Type B pancreatic cell (in vitro differentiated cells): Measurements from ENCODE around the gene STOML3. TPM values are rescaled to one million over a fixed set of nuclear protein-coding genes. Genes with fewer than 3 reads are reported as not detected.

Experiments used
- DNase-seq: peaks from one replicate; pipeline ENCODE4 v3.0.0; 2021; ENCODE audit warnings: mixed read lengths; ENCODE audit not compliant: unreplicated experiment; ENCODE audit errors: extremely low spot score
- H3K27ac Mint-ChIP-seq: 2 replicates; pipeline ENCODE4 v1.8.0; 2021; ENCODE audit warnings: mild to moderate bottlenecking, mixed read lengths
- H3K27me3 Mint-ChIP-seq: 2 replicates; pipeline ENCODE4 v1.8.0; 2021; ENCODE audit warnings: mixed read lengths
- H3K36me3 Mint-ChIP-seq: 2 replicates; pipeline ENCODE4 v1.8.0; 2021; ENCODE audit warnings: mixed read lengths
- H3K4me1 Mint-ChIP-seq: one replicate; pipeline ENCODE4 v1.8.0; 2021; ENCODE audit warnings: mixed read lengths; ENCODE audit not compliant: unreplicated experiment
- H3K4me3 Mint-ChIP-seq: 2 replicates; pipeline ENCODE4 v1.8.0; 2021; ENCODE audit warnings: mild to moderate bottlenecking, mixed read lengths
- H3K9me3 Mint-ChIP-seq: 2 replicates; pipeline ENCODE4 v1.8.0; 2021; ENCODE audit warnings: mixed read lengths
- total RNA-seq: library from RNA; stranded (reverse); gene quantifications from 2 replicates; pipeline ENCODE4 v1.2.1, GENCODE V29; 2021; ENCODE audit warnings: low replicate concordance
- TF ChIP-seq, protein P1 (sequence below): fragments of 200-600 bp; sonication (generic); conservative IDR thresholded peaks from 2 replicates; pipeline ENCODE4 v1.5.0; 2021; ENCODE audit warnings: antibody characterized with exemption, mild to moderate bottlenecking

Gene STOML3
- total RNA-seq, 1 donor from 2014 or later = 0.56 TPM

GRCh38 chr13:38952827-38953226, 37.8 kb downstream of the STOML3 start:
- TF ChIP-seq, protein P1, sequence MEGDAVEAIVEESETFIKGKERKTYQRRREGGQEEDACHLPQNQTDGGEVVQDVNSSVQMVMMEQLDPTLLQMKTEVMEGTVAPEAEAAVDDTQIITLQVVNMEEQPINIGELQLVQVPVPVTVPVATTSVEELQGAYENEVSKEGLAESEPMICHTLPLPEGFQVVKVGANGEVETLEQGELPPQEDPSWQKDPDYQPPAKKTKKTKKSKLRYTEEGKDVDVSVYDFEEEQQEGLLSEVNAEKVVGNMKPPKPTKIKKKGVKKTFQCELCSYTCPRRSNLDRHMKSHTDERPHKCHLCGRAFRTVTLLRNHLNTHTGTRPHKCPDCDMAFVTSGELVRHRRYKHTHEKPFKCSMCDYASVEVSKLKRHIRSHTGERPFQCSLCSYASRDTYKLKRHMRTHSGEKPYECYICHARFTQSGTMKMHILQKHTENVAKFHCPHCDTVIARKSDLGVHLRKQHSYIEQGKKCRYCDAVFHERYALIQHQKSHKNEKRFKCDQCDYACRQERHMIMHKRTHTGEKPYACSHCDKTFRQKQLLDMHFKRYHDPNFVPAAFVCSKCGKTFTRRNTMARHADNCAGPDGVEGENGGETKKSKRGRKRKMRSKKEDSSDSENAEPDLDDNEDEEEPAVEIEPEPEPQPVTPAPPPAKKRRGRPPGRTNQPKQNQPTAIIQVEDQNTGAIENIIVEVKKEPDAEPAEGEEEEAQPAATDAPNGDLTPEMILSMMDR = no peak
- DNase-seq = no peak
- Mint-ChIP-seq H3K4me1 (peaks cover 3% of the 10 kb centered on the region), H3K9me3 (peaks cover 8% of the 10 kb centered on the region), H3K4me3 (no peak overlapping the region), H3K27me3 (peaks cover 4% of the 10 kb centered on the region), H3K36me3 (no peaks in the 10 kb centered on the region), H3K27ac (no peak overlapping the region)

DNA sequence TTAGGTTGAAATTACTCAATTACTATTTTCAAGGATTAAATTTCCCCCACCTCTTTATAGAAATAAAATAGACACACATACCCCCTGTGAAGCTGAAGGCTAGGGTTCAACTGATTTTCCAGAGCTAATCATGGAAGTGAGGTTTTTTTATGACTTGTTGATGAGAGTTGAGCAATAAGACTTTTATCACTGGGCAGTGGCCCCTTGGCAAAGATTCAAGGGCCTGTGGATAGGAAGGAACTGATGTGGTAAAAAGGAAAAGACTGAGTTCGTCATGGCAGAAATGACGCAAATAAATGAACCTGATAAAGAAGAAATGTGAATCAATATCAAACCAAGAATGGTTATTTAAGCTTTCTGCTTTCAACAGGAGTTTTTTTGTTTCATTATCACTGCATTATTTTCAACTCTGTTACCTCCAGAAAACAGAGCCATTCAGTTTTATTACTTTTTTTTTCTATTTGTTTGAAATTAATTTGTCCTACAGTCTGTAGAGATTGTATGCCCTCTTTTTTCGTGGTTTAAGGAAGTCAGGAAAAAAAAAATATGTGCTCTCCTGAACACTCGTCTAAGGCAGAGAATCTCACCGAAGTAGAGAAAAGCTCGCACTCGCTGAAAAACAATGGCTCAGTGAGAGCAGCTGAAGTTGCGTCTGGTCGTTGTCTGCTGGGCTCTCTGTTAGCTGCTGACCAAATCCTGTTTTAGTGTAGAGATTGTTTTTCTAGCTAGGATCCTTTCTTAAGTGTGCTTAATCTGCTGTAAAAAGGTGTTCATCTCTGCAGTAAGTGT, 38.9 kb downstream of the STOML3 start:
- TF ChIP-seq, protein P1 = no peak
- no peak for DNase-seq

DNA sequence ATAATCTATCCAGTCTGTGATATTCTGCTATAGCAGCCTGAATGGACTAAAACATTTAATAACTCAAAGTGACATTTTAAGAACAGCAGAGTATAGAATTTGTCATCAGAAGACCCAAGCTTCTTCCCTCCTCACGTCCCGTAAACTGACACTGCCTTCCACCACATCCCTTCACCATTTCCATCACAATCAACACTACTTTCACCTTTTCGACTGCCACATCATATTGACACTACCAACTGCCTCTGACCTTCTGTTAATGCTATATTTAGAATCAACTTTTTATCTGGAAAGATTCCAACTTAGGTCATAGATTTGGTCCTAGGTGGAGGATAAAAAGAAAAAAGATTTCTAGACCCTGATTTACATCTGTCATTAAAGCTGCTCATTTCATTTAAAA, 39.6 kb downstream of the STOML3 start:
- Mint-ChIP-seq H3K27ac (no peak overlapping the region), H3K36me3 (no peaks in the 10 kb centered on the region), H3K27me3 (peaks cover 4% of the 10 kb centered on the region), H3K9me3 (peaks cover 8% of the 10 kb centered on the region), H3K4me1 (peaks cover 3% of the 10 kb centered on the region), H3K4me3 (no peak overlapping the region)
- no peak for DNase-seq
- TF ChIP-seq, protein P1 = no peak

More for the DNA sequence above, 38.9 kb downstream of the STOML3 start:
- Mint-ChIP-seq H3K4me1 (peaks cover 3% of the 10 kb centered on the region), H3K27me3 (peaks cover 4% of the 10 kb centered on the region), H3K36me3 (no peaks in the 10 kb centered on the region), H3K9me3 (peaks cover 8% of the 10 kb centered on the region), H3K4me3 (no peak overlapping the region), H3K27ac (no peak overlapping the region)

GRCh38 chr13:38947054-38947453, 43.6 kb downstream of the STOML3 start:
- no peak overlapping the region for H3K4me3 Mint-ChIP-seq
- H3K27me3 Mint-ChIP-seq = peaks cover 4% of the 10 kb centered on the region
- H3K9me3 Mint-ChIP-seq = peaks cover 8% of the 10 kb centered on the region
- TF ChIP-seq, protein P1 = no peak
- DNase-seq = no peak
- no peak overlapping the region for H3K27ac Mint-ChIP-seq
- H3K4me1 Mint-ChIP-seq = peaks cover 2% of the 10 kb centered on the region
- H3K36me3 Mint-ChIP-seq = no peaks in the 10 kb centered on the region

GRCh38 chr13:38944219-38944618, 46.4 kb downstream of the STOML3 start:
- no peaks in the 10 kb centered on the region for H3K27me3 Mint-ChIP-seq
- H3K36me3 Mint-ChIP-seq = no peaks in the 10 kb centered on the region
- no peaks in the 10 kb centered on the region for H3K4me1 Mint-ChIP-seq
- TF ChIP-seq, protein P1 = no peak
- DNase-seq = no peak
- no peak overlapping the region for H3K4me3 Mint-ChIP-seq
- no peaks in the 10 kb centered on the region for H3K9me3 Mint-ChIP-seq
- no peak overlapping the region for H3K27ac Mint-ChIP-seq
